ENCODE measurements around the gene TMEM52. TPM values are rescaled to one million over a fixed set of nuclear protein-coding genes. Genes with fewer than 3 reads are reported as not detected.

The TMEM52 gene
- total and polyA plus RNA-seq, 2 of the 8 experiments (the other 6 are each of a cell fraction or from before 2014, with no cell fraction given), result 14.6 to 30.2 TPM

GRCh38 chr1:1937549-1938275, 18.6 kb upstream of the TMEM52 start (continued):
- no peak for TF ChIP-seq USF2 (IDR thresholded peaks at IDR 0.05; ENCODE audit: low read length)

All from H1 (cell line).